ENCODE measurements around the gene ZNF662. TPM values are rescaled to one million over a fixed set of nuclear protein-coding genes. Genes with fewer than 3 reads are reported as not detected.

ZNF662 gene
- total RNA-seq, 1 donor: 1.2 TPM

GRCh38 chr3:42902257-42902656 is 3.7 kb upstream of the ZNF662 start:
- H3K9me3 ChIP-seq (ENCODE audit: low read depth, low read length): no peaks in the 10 kb centered on the region
- H3K4me3 ChIP-seq (ENCODE audit: low read length): no peak overlapping the region
- peaks cover 29% of the 10 kb centered on the region for H3K27me3 ChIP-seq (ENCODE audit: insufficient read depth, low read length)

GRCh38 chr3:42904076-42904475 is 1.9 kb upstream of the ZNF662 start:
- peaks cover 30% of the 10 kb centered on the region for H3K27me3 ChIP-seq (ENCODE audit: insufficient read depth, low read length)
- H3K4me3 ChIP-seq (ENCODE audit: low read length): no peak overlapping the region
- H3K4me1 ChIP-seq (ENCODE audit: insufficient read depth, low read length): peaks cover 13% of the 10 kb centered on the region
- H3K9me3 ChIP-seq (ENCODE audit: low read depth, low read length): no peaks in the 10 kb centered on the region

More at GRCh38 chr3:42902257-42902656, 3.7 kb upstream of the ZNF662 start:
- peaks cover 13% of the 10 kb centered on the region for H3K4me1 ChIP-seq (ENCODE audit: insufficient read depth, low read length)

- Histone ChIP-seq H3K9me3 (ENCODE audit: low read depth, low read length) (no peaks in the 10 kb centered on the region), H3K4me3 (ENCODE audit: low read length) (peak overlapping the region; percentile 23), H3K4me1 (ENCODE audit: insufficient read depth, low read length) (peaks cover 13% of the 10 kb centered on the region), H3K27me3 (ENCODE audit: insufficient read depth, low read length) (peaks cover 30% of the 10 kb centered on the region)
Measured at GRCh38 chr3:42905740-42906069, 237 bp upstream of the ZNF662 start.

- H3K4me1 ChIP-seq (ENCODE audit: insufficient read depth, low read length): peaks cover 13% of the 10 kb centered on the region
- no peak overlapping the region for H3K4me3 ChIP-seq (ENCODE audit: low read length)
- no peaks in the 10 kb centered on the region for H3K9me3 ChIP-seq (ENCODE audit: low read depth, low read length)
- peaks cover 30% of the 10 kb centered on the region for H3K27me3 ChIP-seq (ENCODE audit: insufficient read depth, low read length)
Measured at GRCh38 chr3:42906848-42907183, 874 bp downstream of the ZNF662 start.

- peaks cover 4% of the 10 kb centered on the region for H3K9me3 ChIP-seq (ENCODE audit: low read depth, low read length)
- peaks cover 30% of the 10 kb centered on the region for H3K27me3 ChIP-seq (ENCODE audit: insufficient read depth, low read length)
- H3K4me3 ChIP-seq (ENCODE audit: low read length): no peak overlapping the region
- H3K4me1 ChIP-seq (ENCODE audit: insufficient read depth, low read length): peaks cover 13% of the 10 kb centered on the region
Measured at GRCh38 chr3:42908675-42909074, 2.7 kb downstream of the ZNF662 start.

- Histone ChIP-seq H3K4me3 (ENCODE audit: low read length) (no peak overlapping the region), H3K4me1 (ENCODE audit: insufficient read depth, low read length) (peaks cover 3% of the 10 kb centered on the region), H3K9me3 (ENCODE audit: low read depth, low read length) (peaks cover 29% of the 10 kb centered on the region), H3K27me3 (ENCODE audit: insufficient read depth, low read length) (peaks cover 8% of the 10 kb centered on the region)
Measured at GRCh38 chr3:42911551-42911950, 5.6 kb downstream of the ZNF662 start.

- Histone ChIP-seq H3K27me3 (ENCODE audit: insufficient read depth, low read length) (no peaks in the 10 kb centered on the region), H3K4me3 (ENCODE audit: low read length) (no peak overlapping the region), H3K9me3 (ENCODE audit: low read depth, low read length) (peaks cover 33% of the 10 kb centered on the region), H3K4me1 (ENCODE audit: insufficient read depth, low read length) (no peaks in the 10 kb centered on the region)
Measured at GRCh38 chr3:42914771-42915515, 9.0 kb downstream of the ZNF662 start.

- Histone ChIP-seq H3K4me1 (ENCODE audit: insufficient read depth, low read length) (no peaks in the 10 kb centered on the region), H3K27me3 (ENCODE audit: insufficient read depth, low read length) (no peaks in the 10 kb centered on the region), H3K9me3 (ENCODE audit: low read depth, low read length) (peaks cover under 1% of the 10 kb centered on the region), H3K4me3 (ENCODE audit: low read length) (no peak overlapping the region)
Measured at GRCh38 chr3:42923606-42924005, 17.7 kb downstream of the ZNF662 start.

- no peaks in the 10 kb centered on the region for H3K27me3 ChIP-seq (ENCODE audit: insufficient read depth, low read length)
- no peaks in the 10 kb centered on the region for H3K4me1 ChIP-seq (ENCODE audit: insufficient read depth, low read length)
- H3K4me3 ChIP-seq (ENCODE audit: low read length): no peak overlapping the region
- H3K9me3 ChIP-seq (ENCODE audit: low read depth, low read length): no peaks in the 10 kb centered on the region
Measured at GRCh38 chr3:42926310-42926709, 20.4 kb downstream of the ZNF662 start.

GRCh38 chr3:42934111-42934510 is 28.2 kb downstream of the ZNF662 start:
- Histone ChIP-seq H3K9me3 (ENCODE audit: low read depth, low read length) (no peaks in the 10 kb centered on the region), H3K4me3 (ENCODE audit: low read length) (no peak overlapping the region), H3K4me1 (ENCODE audit: insufficient read depth, low read length) (peaks cover 5% of the 10 kb centered on the region), H3K27me3 (ENCODE audit: insufficient read depth, low read length) (no peaks in the 10 kb centered on the region)

GRCh38 chr3:42934910-42935309 is 29.0 kb downstream of the ZNF662 start:
- Histone ChIP-seq H3K9me3 (ENCODE audit: low read depth, low read length) (no peaks in the 10 kb centered on the region), H3K4me3 (ENCODE audit: low read length) (no peak overlapping the region), H3K27me3 (ENCODE audit: insufficient read depth, low read length) (no peaks in the 10 kb centered on the region), H3K4me1 (ENCODE audit: insufficient read depth, low read length) (peaks cover 5% of the 10 kb centered on the region)

- Histone ChIP-seq H3K27me3 (ENCODE audit: insufficient read depth, low read length) (no peaks in the 10 kb centered on the region), H3K4me1 (ENCODE audit: insufficient read depth, low read length) (peaks cover 5% of the 10 kb centered on the region), H3K9me3 (ENCODE audit: low read depth, low read length) (no peaks in the 10 kb centered on the region), H3K4me3 (ENCODE audit: low read length) (no peak overlapping the region)
Measured at GRCh38 chr3:42935472-42935871, 29.5 kb downstream of the ZNF662 start.

GRCh38 chr3:42936157-42936981 is 30.4 kb downstream of the ZNF662 start:
- Histone ChIP-seq H3K9me3 (ENCODE audit: low read depth, low read length) (no peaks in the 10 kb centered on the region), H3K4me3 (ENCODE audit: low read length) (no peak overlapping the region), H3K4me1 (ENCODE audit: insufficient read depth, low read length) (peaks cover 5% of the 10 kb centered on the region), H3K27me3 (ENCODE audit: insufficient read depth, low read length) (no peaks in the 10 kb centered on the region)

- Histone ChIP-seq H3K4me3 (ENCODE audit: low read length) (no peak overlapping the region), H3K9me3 (ENCODE audit: low read depth, low read length) (no peaks in the 10 kb centered on the region), H3K27me3 (ENCODE audit: insufficient read depth, low read length) (no peaks in the 10 kb centered on the region), H3K4me1 (ENCODE audit: insufficient read depth, low read length) (peaks cover 5% of the 10 kb centered on the region)
Measured at GRCh38 chr3:42937334-42937733, 31.4 kb downstream of the ZNF662 start.

- H3K4me3 ChIP-seq (ENCODE audit: low read length): no peak overlapping the region
- H3K9me3 ChIP-seq (ENCODE audit: low read depth, low read length): no peaks in the 10 kb centered on the region
- no peaks in the 10 kb centered on the region for H3K4me1 ChIP-seq (ENCODE audit: insufficient read depth, low read length)
- H3K27me3 ChIP-seq (ENCODE audit: insufficient read depth, low read length): no peaks in the 10 kb centered on the region
Measured at GRCh38 chr3:42942693-42943092, 36.8 kb downstream of the ZNF662 start.

GRCh38 chr3:42946050-42946449 is 40.1 kb downstream of the ZNF662 start:
- Histone ChIP-seq H3K4me3 (ENCODE audit: low read length) (no peak overlapping the region), H3K27me3 (ENCODE audit: insufficient read depth, low read length) (no peaks in the 10 kb centered on the region), H3K9me3 (ENCODE audit: low read depth, low read length) (no peaks in the 10 kb centered on the region), H3K4me1 (ENCODE audit: insufficient read depth, low read length) (no peaks in the 10 kb centered on the region)

Measured in mononuclear cell (primary cell).